Breast epithelium (tissue), 3 donors: ENCODE data around the gene UNC50.

Experiments
- CTCF ChIP-seq, 3 donors: fragments of 450-650 bp; IDR thresholded peaks; one replicate each; pipeline ENCODE4 v1.5.1; 2016 to 2017; ENCODE audit warnings: antibody characterized with exemption in 3 of 3, mild to moderate bottlenecking in 3 of 3, moderate library complexity in 3 of 3
- POLR2A ChIP-seq: fragments of 450-650 bp; IDR thresholded peaks from one replicate; pipeline ENCODE4 v1.6.1; 2016; ENCODE audit warnings: antibody characterized with exemption, mild to moderate bottlenecking, moderate library complexity
- POLR2AphosphoS5 ChIP-seq, 3 donors: sonication (generic); formaldehyde crosslinking; IDR thresholded peaks; one replicate each; pipeline ENCODE4 v1.6.1; 2017; ENCODE audit warnings: antibody characterized with exemption in 3 of 3

- TF ChIP-seq POLR2A = no peak
- no peak for TF ChIP-seq CTCF (IDR thresholded peaks at IDR 0.05)
- no peak for TF ChIP-seq POLR2AphosphoS5 (IDR thresholded peaks at IDR 0.05)
These were observed 48.8 kb upstream of the UNC50 start for GRCh38 chr2:98559581-98559980.
